Stimulated activated effector memory CD8-positive, alpha-beta T cell treated with anti-CD3 and anti-CD28 coated beads, Interleukin-12 subunit alpha, Interleukin-12 subunit beta, amount 100 ng/mL, for 72 hours (primary cell): Measurements from ENCODE around the gene FBXL16.

Experiments
- ATAC-seq: fragments of 150-1000 bp; cut with Tn5 transposase; 2 replicates; pipeline ENCODE4 v1.10.0; 2021
- DNase-seq, 2 donors: peaks; one replicate each; pipeline ENCODE4 v3.0.0; 2021 to 2022; ENCODE audit warnings: low spot score in 2 of 2
- H3K27ac Mint-ChIP-seq: one replicate; pipeline ENCODE4 v1.8.0; 2022; ENCODE audit warnings: mild to moderate bottlenecking, mixed read lengths
- H3K36me3 Mint-ChIP-seq: one replicate; pipeline ENCODE4 v1.8.0; 2022; ENCODE audit warnings: mild to moderate bottlenecking, mixed read lengths
- H3K4me1 Mint-ChIP-seq: one replicate; pipeline ENCODE4 v1.8.0; 2022; ENCODE audit warnings: mixed read lengths
- H3K4me3 Mint-ChIP-seq: one replicate; pipeline ENCODE4 v1.8.0; 2022; ENCODE audit warnings: mild to moderate bottlenecking, mixed read lengths
- H3K9me3 Mint-ChIP-seq: one replicate; pipeline ENCODE4 v1.8.0; 2022; ENCODE audit warnings: mixed read lengths

FBXL16 gene

DNA sequence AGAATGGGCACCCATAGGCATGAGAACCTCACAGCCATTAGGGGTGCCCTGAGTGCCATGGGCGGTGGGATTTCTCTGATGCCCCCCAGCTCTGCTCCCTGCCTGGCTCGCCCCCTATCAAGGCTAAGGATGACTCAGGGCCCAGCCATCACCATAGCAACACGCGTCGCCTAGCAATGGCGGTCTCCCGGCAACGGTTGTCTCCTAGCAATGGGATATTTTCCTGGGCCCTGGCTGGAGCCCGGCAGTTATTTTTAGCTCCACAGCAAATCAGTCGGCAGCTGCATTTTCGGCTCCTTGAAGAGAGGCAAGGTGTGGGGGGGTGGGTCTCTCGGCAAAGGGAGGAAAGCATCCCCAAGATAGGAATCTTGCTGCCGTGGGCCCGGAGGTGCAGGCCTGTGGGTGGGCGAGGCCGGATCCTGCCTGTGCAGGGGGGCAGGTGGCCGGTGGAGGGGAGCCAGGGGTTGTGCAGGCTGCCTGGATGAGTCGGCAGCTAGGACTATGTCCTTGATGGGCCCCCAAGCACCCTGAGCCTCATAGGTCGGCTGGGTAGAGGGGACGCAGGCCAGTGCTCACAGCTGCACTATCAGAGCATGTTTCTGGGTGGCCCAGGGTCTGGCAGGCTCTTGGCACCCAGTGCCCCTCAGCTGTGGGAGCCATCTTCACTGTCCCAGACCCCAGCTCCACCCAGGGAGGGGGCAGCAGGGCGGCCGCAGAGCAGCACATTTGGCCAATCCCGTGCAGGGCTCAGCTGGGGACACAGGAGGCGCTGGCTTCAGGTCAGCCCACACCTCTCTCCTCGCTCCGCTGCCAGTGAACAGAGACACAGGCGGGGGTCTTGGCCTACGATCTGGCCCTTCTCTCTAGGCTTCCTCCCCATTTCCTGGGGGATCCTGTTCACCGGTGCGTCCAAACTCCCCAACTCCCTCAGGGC lies 4.2 kb upstream of the FBXL16 start:
- no peak for ATAC-seq
- DNase-seq, result no peak

DNA sequence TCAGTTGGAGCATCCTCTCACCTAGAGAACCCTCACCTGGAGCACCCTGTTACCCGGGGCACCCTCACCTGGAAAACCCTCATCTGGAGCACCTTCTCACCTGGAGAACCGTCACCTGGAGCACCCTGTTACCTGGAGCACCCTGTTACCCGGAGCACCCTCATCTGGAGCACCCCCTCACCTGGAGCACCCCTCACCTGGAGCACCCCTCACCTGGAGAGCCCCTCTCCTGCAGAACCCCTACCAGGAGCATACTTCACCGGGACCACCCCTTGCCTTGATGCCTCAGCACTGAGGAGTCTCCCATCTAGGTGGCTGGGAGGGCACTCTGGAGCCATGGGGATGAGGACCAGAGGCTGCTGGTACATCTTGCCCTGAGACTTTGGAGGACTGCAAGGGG lies 3.4 kb upstream of the FBXL16 start:
- Mint-ChIP-seq H3K4me3 (no peak overlapping the region), H3K36me3 (no peaks in the 10 kb centered on the region), H3K4me1 (peaks cover 5% of the 10 kb centered on the region), H3K27ac (no peak overlapping the region), H3K9me3 (no peaks in the 10 kb centered on the region)
- DNase-seq (no peak), ATAC-seq (no peak)

More for the DNA sequence above, 4.2 kb upstream of the FBXL16 start:
- Mint-ChIP-seq H3K36me3 (no peaks in the 10 kb centered on the region), H3K27ac (no peak overlapping the region), H3K9me3 (no peaks in the 10 kb centered on the region), H3K4me3 (no peak overlapping the region), H3K4me1 (peaks cover 5% of the 10 kb centered on the region)

DNA sequence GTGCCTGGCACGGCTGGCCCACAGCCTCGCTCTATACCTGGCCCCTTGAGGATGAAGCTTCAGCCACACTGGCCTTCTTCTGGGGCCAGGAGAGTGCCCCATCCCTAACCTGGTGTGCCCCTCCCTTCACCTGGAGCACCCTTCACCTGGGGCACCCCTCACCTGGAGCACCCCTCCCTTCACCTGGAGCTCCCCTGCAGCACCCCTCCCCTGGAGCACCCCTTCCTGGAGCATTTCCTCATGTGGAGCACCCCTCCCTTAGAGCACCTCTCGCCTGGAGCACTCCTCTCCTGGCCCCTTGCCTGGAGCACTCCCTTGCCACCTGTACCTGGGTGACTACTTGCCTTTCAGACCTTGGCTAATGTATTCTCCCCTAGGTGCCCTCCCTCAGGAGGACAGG lies 2.4 kb upstream of the FBXL16 start:
- Mint-ChIP-seq H3K27ac (no peak overlapping the region), H3K4me3 (no peak overlapping the region), H3K4me1 (peaks cover 5% of the 10 kb centered on the region), H3K9me3 (no peaks in the 10 kb centered on the region), H3K36me3 (no peaks in the 10 kb centered on the region)
- ATAC-seq (no peak), DNase-seq (no peak)

DNA sequence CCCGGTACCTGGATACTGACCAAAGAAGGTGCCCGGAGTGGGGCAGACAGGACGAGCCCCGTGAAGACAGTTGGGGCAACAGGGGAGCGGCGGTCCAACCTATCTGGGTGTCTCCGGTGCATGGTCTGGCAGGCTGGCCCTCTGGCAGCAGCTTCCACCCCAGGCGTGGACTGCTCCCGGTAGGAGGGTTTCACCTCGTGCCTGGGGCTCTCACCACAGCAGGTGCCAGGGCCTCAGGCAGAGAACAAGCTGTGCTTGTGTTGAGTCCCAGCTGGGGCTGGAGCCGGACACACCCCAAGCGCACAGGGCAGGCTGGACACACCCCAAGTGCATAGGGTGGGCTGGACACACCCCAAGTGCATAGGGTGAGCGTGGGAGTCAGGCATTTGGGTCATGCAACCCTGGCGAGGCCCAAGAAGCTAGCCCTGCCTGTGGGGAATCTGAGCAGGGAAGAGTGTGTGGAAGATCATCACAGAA lies 1.5 kb upstream of the FBXL16 start:
- H3K4me1 Mint-ChIP-seq, result no peaks in the 10 kb centered on the region
- no peaks in the 10 kb centered on the region for H3K36me3 Mint-ChIP-seq
- no peak overlapping the region for H3K27ac Mint-ChIP-seq
- ATAC-seq (no peak), DNase-seq (no peak)
- no peak overlapping the region for H3K4me3 Mint-ChIP-seq
- H3K9me3 Mint-ChIP-seq, result no peaks in the 10 kb centered on the region

GRCh38 chr16:706189-707061 lies 824 bp upstream of the FBXL16 start:
- no peak overlapping the region for H3K27ac Mint-ChIP-seq
- no peaks in the 10 kb centered on the region for H3K9me3 Mint-ChIP-seq
- H3K36me3 Mint-ChIP-seq, result peaks cover under 1% of the 10 kb centered on the region
- no peak overlapping the region for H3K4me3 Mint-ChIP-seq
- no peaks in the 10 kb centered on the region for H3K4me1 Mint-ChIP-seq
- ATAC-seq, result no peak
- DNase-seq, result no peak

DNA sequence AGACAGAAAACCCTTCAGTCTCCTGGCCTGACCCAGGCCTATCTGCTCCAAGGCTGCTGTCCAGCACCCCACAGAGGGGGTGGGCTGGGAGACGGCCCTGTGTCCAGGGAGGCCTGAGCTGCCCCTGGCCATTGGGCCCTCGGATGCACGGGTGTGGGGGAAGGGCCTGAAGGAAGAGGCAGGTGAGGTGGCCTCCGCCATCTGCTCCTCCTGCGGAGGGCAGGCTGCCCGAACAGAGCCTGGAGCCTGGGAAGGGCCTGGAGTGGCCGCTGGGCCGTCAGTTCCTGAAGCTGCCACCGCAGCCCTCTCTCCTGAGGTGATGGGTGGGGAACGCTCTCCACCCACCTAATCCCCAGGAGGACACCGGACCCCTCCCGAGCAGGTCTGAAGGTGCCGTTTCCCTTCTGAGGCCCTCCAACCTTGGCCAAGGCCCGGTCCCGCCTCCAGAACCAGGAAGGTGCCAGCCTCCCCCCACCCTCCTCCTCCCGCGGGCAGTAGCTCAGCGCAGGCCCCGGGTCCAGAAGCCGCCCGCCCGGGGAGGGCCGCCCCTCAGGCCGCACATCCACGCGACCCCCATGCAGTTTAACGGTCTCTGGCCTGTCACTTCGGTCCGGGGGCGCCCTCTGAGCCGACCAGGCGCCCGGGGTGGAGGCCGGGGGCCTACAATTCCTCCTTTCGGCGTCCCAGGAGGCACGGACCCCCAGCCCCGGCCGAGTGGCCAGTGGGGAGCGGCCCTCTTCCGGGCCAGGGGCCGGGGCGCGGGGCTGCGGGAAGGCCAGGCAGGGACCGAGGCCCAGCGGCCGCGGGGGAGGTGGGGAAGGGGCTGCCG lies 835 bp downstream of the FBXL16 start:
- ATAC-seq, result no peak
- Mint-ChIP-seq H3K4me1 (no peaks in the 10 kb centered on the region), H3K9me3 (no peaks in the 10 kb centered on the region), H3K4me3 (no peak overlapping the region), H3K36me3 (peaks cover 5% of the 10 kb centered on the region), H3K27ac (no peak overlapping the region)
- DNase-seq, result no peak

- Mint-ChIP-seq H3K4me1 (peaks cover 6% of the 10 kb centered on the region), H3K9me3 (no peaks in the 10 kb centered on the region), H3K36me3 (peaks cover 5% of the 10 kb centered on the region), H3K27ac (no peak overlapping the region), H3K4me3 (no peak overlapping the region)
- ATAC-seq, result no peak
- no peak for DNase-seq
These were observed 1.6 kb downstream of the FBXL16 start for GRCh38 chr16:704047-704446.

DNA sequence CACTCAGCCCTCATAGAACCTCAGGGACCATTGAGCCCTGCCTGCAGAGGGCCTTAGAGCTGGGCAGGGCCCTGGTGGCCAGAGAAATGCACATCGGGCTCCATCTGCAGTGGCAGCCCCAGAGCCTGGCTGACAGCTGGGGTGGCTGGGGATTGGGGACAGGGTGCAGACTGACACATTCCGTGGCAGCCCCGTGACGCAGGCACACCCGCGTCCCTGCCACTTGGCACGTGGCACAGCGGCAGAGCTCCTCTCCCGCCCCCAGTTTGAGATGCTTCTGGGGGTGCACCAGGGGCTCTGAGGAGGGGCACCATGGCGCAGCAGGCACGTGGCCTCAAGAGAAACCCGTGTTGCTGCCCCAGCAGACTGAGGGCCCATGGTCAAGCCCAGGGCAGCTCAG lies 2.2 kb downstream of the FBXL16 start:
- DNase-seq (no peak), ATAC-seq (no peak)
- Mint-ChIP-seq H3K4me3 (no peak overlapping the region), H3K9me3 (no peaks in the 10 kb centered on the region), H3K27ac (no peak overlapping the region), H3K4me1 (peaks cover 9% of the 10 kb centered on the region), H3K36me3 (peaks cover 5% of the 10 kb centered on the region)

DNA sequence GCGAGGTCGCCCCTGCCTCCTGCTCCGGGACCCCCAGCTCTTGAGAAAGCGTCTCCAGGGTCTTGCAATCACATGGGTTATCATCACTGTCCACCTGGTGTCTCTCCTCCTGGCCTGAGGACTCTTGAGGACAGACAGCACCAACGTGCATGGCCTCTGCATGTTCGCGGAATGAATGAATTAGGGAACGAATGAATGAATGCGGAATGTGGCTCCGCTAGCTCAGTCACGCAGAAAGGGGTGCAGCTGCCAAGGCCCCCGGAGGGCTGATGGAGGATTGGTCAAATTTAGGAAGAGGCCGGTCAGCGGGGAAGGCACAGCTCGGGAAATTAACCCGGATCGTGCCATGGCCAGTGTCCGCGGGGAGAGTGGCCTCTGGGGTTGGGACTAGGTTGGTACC lies 3.3 kb downstream of the FBXL16 start:
- no peak overlapping the region for H3K4me3 Mint-ChIP-seq
- no peaks in the 10 kb centered on the region for H3K9me3 Mint-ChIP-seq
- no peak overlapping the region for H3K27ac Mint-ChIP-seq
- no peak for DNase-seq
- H3K4me1 Mint-ChIP-seq, result peaks cover 9% of the 10 kb centered on the region
- no peak for ATAC-seq
- H3K36me3 Mint-ChIP-seq, result peaks cover 5% of the 10 kb centered on the region

- Mint-ChIP-seq H3K4me1 (peaks cover 9% of the 10 kb centered on the region), H3K36me3 (peaks cover 5% of the 10 kb centered on the region), H3K9me3 (no peaks in the 10 kb centered on the region), H3K27ac (no peak overlapping the region), H3K4me3 (no peak overlapping the region)
- peak in 1 of 2 donors; percentile 59 for DNase-seq
- ATAC-seq, result peak; percentile 63
These were observed 4.7 kb downstream of the FBXL16 start for GRCh38 chr16:700684-701584.

DNA sequence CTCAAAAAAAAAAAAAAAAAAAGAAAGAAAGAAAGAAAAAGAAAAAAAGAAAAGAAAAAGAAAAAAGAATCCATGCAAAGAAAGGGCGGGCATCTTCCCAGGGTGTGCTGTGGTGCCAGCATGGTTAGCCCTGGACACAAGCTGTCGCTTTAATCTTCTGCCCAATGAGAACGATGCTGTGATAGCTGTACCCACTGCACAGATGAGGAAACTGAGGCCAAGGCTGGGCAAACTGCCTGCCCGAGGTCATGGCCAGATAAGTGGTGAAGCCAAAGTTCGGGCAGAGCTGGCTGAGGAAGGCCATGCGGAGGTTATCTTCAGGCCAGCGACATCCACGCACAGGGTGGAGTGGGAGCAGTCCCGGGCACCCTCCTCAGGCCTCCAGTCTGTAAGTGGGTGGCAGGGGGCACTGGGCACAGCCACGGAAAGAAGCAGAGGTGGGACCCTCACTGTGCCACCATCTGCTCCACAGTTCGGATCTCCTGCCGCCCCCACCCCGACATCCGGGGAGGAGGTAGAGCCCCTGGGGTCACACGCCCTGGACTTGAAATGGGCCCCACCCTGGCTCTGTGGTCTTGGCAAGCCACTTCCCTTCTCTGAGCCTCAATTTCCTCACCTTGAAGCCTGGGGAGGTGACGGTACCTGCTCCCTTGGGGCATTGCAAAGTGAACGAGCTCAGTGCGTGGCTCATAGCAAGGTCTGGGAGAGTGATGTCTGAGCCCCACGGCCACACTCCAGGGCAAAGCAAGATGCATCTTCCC lies 6.5 kb downstream of the FBXL16 start:
- Mint-ChIP-seq H3K4me3 (no peak overlapping the region), H3K36me3 (peaks cover 5% of the 10 kb centered on the region), H3K9me3 (no peaks in the 10 kb centered on the region), H3K27ac (no peak overlapping the region), H3K4me1 (peaks cover 14% of the 10 kb centered on the region)
- DNase-seq (no peak), ATAC-seq (no peak)

DNA sequence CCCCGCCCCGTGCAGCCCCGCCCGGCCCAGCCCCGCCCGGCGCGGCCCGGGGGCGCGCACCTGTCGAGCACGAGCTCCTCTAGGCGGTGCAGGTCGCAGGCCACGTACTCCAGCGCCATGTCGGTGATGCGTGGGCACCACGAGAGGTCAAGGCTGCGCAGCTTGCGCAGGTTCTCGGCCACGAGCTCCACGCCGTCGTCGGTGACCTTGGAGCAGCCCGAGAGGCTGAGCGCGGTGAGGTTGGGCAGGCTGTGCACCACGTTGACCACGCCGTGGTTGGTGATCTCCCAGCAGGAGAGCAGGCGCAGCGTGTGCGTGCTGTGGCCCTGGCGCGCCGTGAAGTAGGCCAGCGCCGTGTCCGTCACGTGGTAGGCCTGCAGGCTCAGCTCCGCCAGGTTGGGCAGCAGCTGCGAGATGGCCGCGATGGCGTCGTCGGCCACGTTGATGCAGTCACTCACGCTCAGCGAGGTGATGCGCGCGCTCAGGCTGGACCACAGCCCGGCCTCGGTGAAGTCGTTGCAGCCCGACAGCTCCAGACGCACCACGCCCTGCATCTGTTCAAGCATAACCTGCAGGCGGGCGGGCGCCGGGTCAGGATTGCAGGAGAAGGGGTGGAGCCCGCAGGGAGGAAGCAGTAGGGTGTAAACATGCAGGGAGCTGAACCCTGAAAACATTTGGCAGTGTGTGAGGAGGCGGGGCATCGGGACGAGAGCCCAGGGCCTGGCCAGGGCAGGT lies 10.1 kb downstream of the FBXL16 start:
- peak; percentile 85 for ATAC-seq
- Mint-ChIP-seq H3K4me1 (peaks cover 22% of the 10 kb centered on the region), H3K4me3 (peak overlapping the region; percentile 79), H3K36me3 (peaks cover 7% of the 10 kb centered on the region), H3K27ac (peak overlapping the region; percentile 80), H3K9me3 (no peaks in the 10 kb centered on the region)
- peak; percentile 59 to 81 for DNase-seq

- Mint-ChIP-seq H3K9me3 (no peaks in the 10 kb centered on the region), H3K27ac (peak overlapping the region; percentile 80), H3K36me3 (peaks cover 7% of the 10 kb centered on the region), H3K4me3 (peak overlapping the region; percentile 79), H3K4me1 (peaks cover 22% of the 10 kb centered on the region)
- no peak for ATAC-seq
- DNase-seq, result no peak
These were observed 10.7 kb downstream of the FBXL16 start for GRCh38 chr16:694863-695354.
